Gastrocnemius medialis (tissue), 4 donors: ENCODE data around the gene TRIM47.

Source experiments
- CTCF ChIP-seq, 5 experiments: fragments of 450-650 bp in 3 of 5; fragments of 200-600 bp in 2 of 5; sonication (generic) in 2 of 5; IDR thresholded peaks in 4 of 5; conservative IDR thresholded peaks in 1 of 5; 1 replicate in 4 of 5; 2 replicates in 1 of 5; pipeline ENCODE4 v1.5.1; 2016 to 2019; ENCODE audit warnings: antibody characterized with exemption in 5 of 5, mild to moderate bottlenecking in 3 of 5, moderate library complexity in 3 of 5
- POLR2A ChIP-seq, 2 donors: fragments of 450-650 bp; IDR thresholded peaks; one replicate each; pipeline ENCODE4 v1.6.1; 2017; ENCODE audit warnings: antibody characterized with exemption in 2 of 2, mild to moderate bottlenecking in 2 of 2, moderate library complexity in 2 of 2

GRCh38 chr17:75825149-75825552, 53.2 kb downstream of the TRIM47 start:
- no peak for TF ChIP-seq CTCF (IDR thresholded peaks at IDR 0.05 in 4 of 5, conservative IDR thresholded peaks at IDR 0.05 in 1 of 5)
- no peak for TF ChIP-seq POLR2A (IDR thresholded peaks at IDR 0.05)
